ENCODE measurements around the gene MAGEA12.
"Not testable (repeated sequence)": the region's sequence is repeated elsewhere in the genome, so short reads cannot be mapped to it uniquely, and the experiment has no call there.

- TF ChIP-seq, protein P1, sequence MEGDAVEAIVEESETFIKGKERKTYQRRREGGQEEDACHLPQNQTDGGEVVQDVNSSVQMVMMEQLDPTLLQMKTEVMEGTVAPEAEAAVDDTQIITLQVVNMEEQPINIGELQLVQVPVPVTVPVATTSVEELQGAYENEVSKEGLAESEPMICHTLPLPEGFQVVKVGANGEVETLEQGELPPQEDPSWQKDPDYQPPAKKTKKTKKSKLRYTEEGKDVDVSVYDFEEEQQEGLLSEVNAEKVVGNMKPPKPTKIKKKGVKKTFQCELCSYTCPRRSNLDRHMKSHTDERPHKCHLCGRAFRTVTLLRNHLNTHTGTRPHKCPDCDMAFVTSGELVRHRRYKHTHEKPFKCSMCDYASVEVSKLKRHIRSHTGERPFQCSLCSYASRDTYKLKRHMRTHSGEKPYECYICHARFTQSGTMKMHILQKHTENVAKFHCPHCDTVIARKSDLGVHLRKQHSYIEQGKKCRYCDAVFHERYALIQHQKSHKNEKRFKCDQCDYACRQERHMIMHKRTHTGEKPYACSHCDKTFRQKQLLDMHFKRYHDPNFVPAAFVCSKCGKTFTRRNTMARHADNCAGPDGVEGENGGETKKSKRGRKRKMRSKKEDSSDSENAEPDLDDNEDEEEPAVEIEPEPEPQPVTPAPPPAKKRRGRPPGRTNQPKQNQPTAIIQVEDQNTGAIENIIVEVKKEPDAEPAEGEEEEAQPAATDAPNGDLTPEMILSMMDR (conservative IDR thresholded peaks at IDR 0.05) = not testable (repeated sequence)
- TF ChIP-seq ZFX (IDR thresholded peaks at IDR 0.05) = not testable (repeated sequence)
Observed at GRCh38 chrX:152753686-152754650, 20.4 kb downstream of the MAGEA12 start, which contains the start of gene MAGEA2.
